KMS-11 (cell line): Measurements from ENCODE around the gene NPNT.

ENCODE experiments used
- H2AFZ ChIP-seq: fragments of 200-600 bp; sonication (generic); 2 replicates; pipeline ENCODE4 v1.6.1; 2016; ENCODE audit warnings: antibody characterized with exemption, mixed run types, low read depth
- H3K27ac ChIP-seq: fragments of 200-600 bp; sonication (generic); 2 replicates; pipeline ENCODE4 v1.6.1; 2016; ENCODE audit warnings: mild to moderate bottlenecking, mixed run types
- H3K27me3 ChIP-seq: fragments of 200-600 bp; sonication (generic); 2 replicates; pipeline ENCODE4 v1.6.1; 2017; ENCODE audit warnings: mild to moderate bottlenecking, low read depth, mixed run types, moderate library complexity; ENCODE audit not compliant: insufficient read depth
- H3K36me3 ChIP-seq: fragments of 200-600 bp; sonication (generic); 2 replicates; pipeline ENCODE4 v1.6.1; 2017; ENCODE audit warnings: mild to moderate bottlenecking, mixed run types; ENCODE audit not compliant: insufficient read depth
- H3K4me1 ChIP-seq: fragments of 200-600 bp; sonication (generic); 2 replicates; pipeline ENCODE4 v1.6.1; 2016; ENCODE audit warnings: mild to moderate bottlenecking, low read depth, mixed run types; ENCODE audit not compliant: poor library complexity, severe bottlenecking
- H3K4me2 ChIP-seq: fragments of 200-600 bp; sonication (generic); 2 replicates; pipeline ENCODE4 v1.7.0; 2016; ENCODE audit warnings: mild to moderate bottlenecking, mixed run types
- H3K4me3 ChIP-seq: fragments of 200-600 bp; sonication (generic); IDR thresholded peaks from 2 replicates; pipeline ENCODE4 v1.6.1; 2017; ENCODE audit warnings: low read depth, low read length, mixed read lengths; ENCODE audit not compliant: insufficient read depth
- H3K79me2 ChIP-seq: fragments of 200-600 bp; sonication (generic); 2 replicates; pipeline ENCODE4 v1.6.1; 2016; ENCODE audit warnings: low read depth, mixed run types; ENCODE audit not compliant: insufficient read depth
- H3K9ac ChIP-seq: fragments of 200-600 bp; sonication (generic); 2 replicates; pipeline ENCODE4 v1.6.1; 2016; ENCODE audit warnings: mild to moderate bottlenecking, mixed run types
- H4K20me1 ChIP-seq: fragments of 200-600 bp; sonication (generic); 2 replicates; pipeline ENCODE4 v1.6.1; 2016; ENCODE audit warnings: mild to moderate bottlenecking, mixed run types; ENCODE audit not compliant: insufficient read depth
- CTCF ChIP-seq: fragments of 200-600 bp; sonication (generic); conservative IDR thresholded peaks from 2 replicates; pipeline ENCODE4 v1.6.1; 2017; ENCODE audit warnings: low read depth, mild to moderate bottlenecking, antibody characterized with exemption, low read length, moderate library complexity, mixed read lengths

The NPNT gene

GRCh38 chr4:105933083-105933482, 37.8 kb downstream of the NPNT start:
- no peaks in the 10 kb centered on the region for H3K36me3 ChIP-seq
- no peak for TF ChIP-seq CTCF
- no peak overlapping the region for H3K4me2 ChIP-seq
- H3K4me1 ChIP-seq: no peaks in the 10 kb centered on the region
- no peaks in the 10 kb centered on the region for H3K79me2 ChIP-seq
- no peaks in the 10 kb centered on the region for H4K20me1 ChIP-seq
- H3K9ac ChIP-seq: no peak overlapping the region
- H3K27me3 ChIP-seq: no peaks in the 10 kb centered on the region
- H2AFZ ChIP-seq: no peak overlapping the region
- no peak overlapping the region for H3K27ac ChIP-seq
- H3K4me3 ChIP-seq: no peak overlapping the region

DNA sequence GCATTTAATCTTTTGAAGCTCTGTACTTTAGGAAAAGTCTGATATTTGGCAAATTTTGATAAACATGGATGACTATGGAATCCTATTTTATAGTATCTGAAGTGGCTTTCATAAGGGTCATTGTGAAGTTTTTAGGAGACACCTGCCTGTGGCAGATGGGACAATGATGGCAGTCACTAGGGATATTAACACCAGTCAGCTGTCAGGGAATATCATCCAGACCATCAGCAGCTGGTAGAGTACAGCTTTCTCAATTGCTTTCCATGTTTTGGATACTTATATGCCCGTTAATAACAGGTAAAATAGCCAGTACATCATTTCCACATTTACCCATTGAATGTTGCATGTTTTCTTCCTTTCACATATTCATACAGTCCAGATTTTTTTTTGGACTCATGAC, 39.1 kb downstream of the NPNT start:
- no peak overlapping the region for H3K27ac ChIP-seq
- no peak overlapping the region for H3K4me3 ChIP-seq
- H3K79me2 ChIP-seq: no peaks in the 10 kb centered on the region
- no peak overlapping the region for H3K4me2 ChIP-seq
- no peaks in the 10 kb centered on the region for H3K36me3 ChIP-seq
- H4K20me1 ChIP-seq: no peaks in the 10 kb centered on the region
- no peak for TF ChIP-seq CTCF
- no peak overlapping the region for H3K9ac ChIP-seq
- no peaks in the 10 kb centered on the region for H3K4me1 ChIP-seq
- no peaks in the 10 kb centered on the region for H3K27me3 ChIP-seq
- H2AFZ ChIP-seq: no peak overlapping the region

DNA sequence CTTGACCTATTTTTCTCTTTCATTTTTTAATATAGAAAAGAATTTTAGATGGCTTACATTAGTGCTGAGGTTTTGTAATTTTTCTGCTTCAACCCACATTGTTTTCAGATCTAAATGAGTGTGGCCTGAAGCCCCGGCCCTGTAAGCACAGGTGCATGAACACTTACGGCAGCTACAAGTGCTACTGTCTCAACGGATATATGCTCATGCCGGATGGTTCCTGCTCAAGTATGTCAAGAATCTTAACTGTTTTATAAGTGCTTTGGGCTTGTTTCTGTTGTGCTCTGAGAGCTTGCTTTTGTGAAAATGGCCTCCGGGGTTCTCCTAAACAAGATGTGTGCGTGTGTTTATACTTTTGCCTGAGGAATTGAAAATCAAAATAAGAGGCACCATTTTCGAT, 41.6 kb downstream of the NPNT start:
- Histone ChIP-seq H3K36me3 (no peaks in the 10 kb centered on the region), H3K9ac (no peak overlapping the region), H3K4me2 (no peak overlapping the region), H4K20me1 (no peaks in the 10 kb centered on the region), H3K27me3 (no peaks in the 10 kb centered on the region), H3K27ac (no peak overlapping the region), H2AFZ (no peak overlapping the region), H3K4me3 (no peak overlapping the region), H3K79me2 (no peaks in the 10 kb centered on the region), H3K4me1 (no peaks in the 10 kb centered on the region)
- no peak for TF ChIP-seq CTCF

GRCh38 chr4:105937759-105938158, 42.5 kb downstream of the NPNT start:
- TF ChIP-seq CTCF: no peak
- H3K4me3 ChIP-seq: no peak overlapping the region
- no peak overlapping the region for H3K9ac ChIP-seq
- H3K79me2 ChIP-seq: no peaks in the 10 kb centered on the region
- H2AFZ ChIP-seq: no peak overlapping the region
- H3K27me3 ChIP-seq: no peaks in the 10 kb centered on the region
- no peaks in the 10 kb centered on the region for H4K20me1 ChIP-seq
- H3K4me2 ChIP-seq: no peak overlapping the region
- H3K4me1 ChIP-seq: no peaks in the 10 kb centered on the region
- no peak overlapping the region for H3K27ac ChIP-seq
- H3K36me3 ChIP-seq: no peaks in the 10 kb centered on the region

GRCh38 chr4:105943234-105943633, 48.0 kb downstream of the NPNT start:
- H3K27ac ChIP-seq: no peak overlapping the region
- H3K4me2 ChIP-seq: no peak overlapping the region
- H3K79me2 ChIP-seq: no peaks in the 10 kb centered on the region
- no peak overlapping the region for H2AFZ ChIP-seq
- H3K4me3 ChIP-seq: no peak overlapping the region
- no peak for TF ChIP-seq CTCF
- no peaks in the 10 kb centered on the region for H3K36me3 ChIP-seq
- no peaks in the 10 kb centered on the region for H4K20me1 ChIP-seq
- no peaks in the 10 kb centered on the region for H3K4me1 ChIP-seq
- no peak overlapping the region for H3K9ac ChIP-seq
- no peaks in the 10 kb centered on the region for H3K27me3 ChIP-seq
